ENCODE results near the gene RNASE8.

- TF ChIP-seq CTCF (IDR thresholded peaks at IDR 0.05; ENCODE audit: low read depth, low read length): no peak
- no peak for TF ChIP-seq EZH2phosphoT487 (IDR thresholded peaks at IDR 0.05; ENCODE audit: low read depth)
Observed at GRCh38 chr14:21026988-21027315, 30.7 kb upstream of the RNASE8 start.

All from OCI-LY3 (cell line).